Caco-2 (cell line): ENCODE results near the gene PIGM. TPM values are rescaled to one million over a fixed set of nuclear protein-coding genes. Genes with fewer than 3 reads are reported as not detected.

Source experiments
- BruUV-seq: library from RNA; stranded (reverse); fragments of 400-500 nt; replicated peaks from 2 replicates; lab custom pipeline; 2021; lab: Mats Ljungman, UMichigan
- CTCF ChIA-PET: fragments of 300-600 bp; sonication (Branson Sonifier 250); formaldehyde crosslinking; loops from one replicate; lab custom pipeline; 2022; ENCODE audit warnings: antibody characterized with exemption; lab: Charles Lee
- POLR2A ChIA-PET: fragments of 300-600 bp; sonication (Branson Sonifier 250); formaldehyde crosslinking; loops from one replicate; lab custom pipeline; 2022; ENCODE audit warnings: antibody characterized with exemption; lab: Charles Lee
- DNase-seq, 2 experiments: peaks; one replicate each; pipeline versions ENCODE4 v3.0.0 to v3.0.0-alpha.2; 2020 to 2022
- H3K27me3 ChIP-seq: replicated peaks from 2 replicates; pipeline ENCODE4 v1.6.0; 2011; ENCODE audit warnings: low read length; ENCODE audit not compliant: control insufficient read depth, insufficient read depth
- H3K36me3 ChIP-seq: 2 replicates; pipeline ENCODE4 v1.5.1; 2011; ENCODE audit warnings: low read length; ENCODE audit not compliant: control insufficient read depth, insufficient read depth
- H3K4me1 ChIP-seq: fragments of 250-450 bp; sonication (Bioruptor Pico); 2 replicates; pipeline ENCODE4 v1.5.1; 2020; ENCODE audit warnings: mild to moderate bottlenecking
- H3K4me3 ChIP-seq: 2 replicates; pipeline ENCODE4 v1.5.1; 2011; ENCODE audit warnings: low read depth, mild to moderate bottlenecking, control low read depth, low read length
- H3K9me3 ChIP-seq: fragments of 250-450 bp; sonication (Bioruptor Pico); 2 replicates; pipeline ENCODE4 v1.5.1; 2020; ENCODE audit warnings: mild to moderate bottlenecking, moderate library complexity
- H3K27ac Mint-ChIP-seq: one replicate; pipeline ENCODE4 v1.8.0; 2022; ENCODE audit warnings: mixed read lengths; ENCODE audit not compliant: unreplicated experiment
- H3K27me3 Mint-ChIP-seq: one replicate; pipeline ENCODE4 v1.8.0; 2022; ENCODE audit warnings: mixed read lengths; ENCODE audit not compliant: insufficient read depth, unreplicated experiment
- H3K36me3 Mint-ChIP-seq: one replicate; pipeline ENCODE4 v1.8.0; 2022; ENCODE audit warnings: mild to moderate bottlenecking, mixed read lengths; ENCODE audit not compliant: insufficient read depth, unreplicated experiment
- H3K4me1 Mint-ChIP-seq: one replicate; pipeline ENCODE4 v1.8.0; 2022; ENCODE audit warnings: low read depth, mixed read lengths; ENCODE audit not compliant: unreplicated experiment
- H3K4me3 Mint-ChIP-seq: one replicate; pipeline ENCODE4 v1.8.0; 2022; ENCODE audit warnings: mild to moderate bottlenecking, moderate library complexity, mixed read lengths; ENCODE audit not compliant: unreplicated experiment
- H3K9me3 Mint-ChIP-seq: one replicate; pipeline ENCODE4 v1.8.0; 2022; ENCODE audit warnings: mixed read lengths; ENCODE audit not compliant: unreplicated experiment
- intact Hi-C: fragments of 100-400 bp; cut with micrococcal nuclease; formaldehyde crosslinking; loops from one replicate; pipeline ENCODE4 v1.10.0; 2022; ENCODE audit not compliant: unreplicated experiment
- total RNA-seq: library from RNA; stranded (reverse); gene quantifications from 2 replicates; pipeline ENCODE4 v1.2.3, GENCODE V29; 2022
- TF ChIP-seq, protein P1 (sequence below), 2 experiments: fragments of 200-600 bp in 1 of 2; IDR thresholded peaks; 1 replicate in 1 of 2; 2 replicates in 1 of 2; pipeline versions ENCODE4 v1.5.1 to v1.8.0; 2011 to 2022; ENCODE audit warnings: antibody characterized with exemption in 1 of 2, control low read depth in 1 of 2, inconsistent platforms in 1 of 2, low read depth in 1 of 2, low read length in 1 of 2, mild to moderate bottlenecking in 1 of 2, moderate library complexity in 1 of 2; ENCODE audit not compliant: insufficient read depth in 1 of 2, severe bottlenecking in 1 of 2, unreplicated experiment in 1 of 2

Gene PIGM
- total RNA-seq, 1 experiment from 2014 or later = 5.5 TPM

DNA sequence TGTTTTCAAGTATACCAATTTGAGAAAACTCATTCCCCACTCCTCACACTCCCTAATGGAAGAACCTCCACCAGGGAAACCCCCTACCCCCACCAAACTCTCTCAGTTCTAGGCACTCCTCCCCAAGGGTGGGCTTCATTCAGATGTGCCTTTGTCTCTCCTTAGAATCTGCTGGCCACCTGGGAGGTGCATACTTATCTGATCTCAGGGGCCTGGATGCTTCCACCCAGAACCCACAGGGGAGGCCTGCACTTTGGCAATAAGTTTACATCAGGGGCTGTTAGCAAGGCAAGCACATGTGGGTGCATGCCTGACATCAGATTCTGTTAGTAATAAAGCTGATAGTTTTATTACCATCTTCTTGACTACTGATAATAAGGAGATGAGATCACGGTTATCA lies 45.3 kb downstream of the PIGM start:
- peaks cover 10% of the 10 kb centered on the region for H3K4me1 Mint-ChIP-seq
- no peaks in the 10 kb centered on the region for H3K36me3 Mint-ChIP-seq
- ChIA-PET POLR2A (no interaction called here), CTCF (interaction anchor here (1.3 kb wide), 1 partner anchor 14 kb away, joined by 3 read pairs; no protein-coding TSS in a partner anchor)
- no peaks in the 10 kb centered on the region for H3K9me3 ChIP-seq
- no peak overlapping the region for H3K4me3 Mint-ChIP-seq
- no peaks in the 10 kb centered on the region for H3K27me3 ChIP-seq
- H3K27ac Mint-ChIP-seq = no peak overlapping the region
- no peak overlapping the region for H3K4me3 ChIP-seq
- H3K27me3 Mint-ChIP-seq = no peaks in the 10 kb centered on the region
- BruUV-seq = no TSS peak
- H3K9me3 Mint-ChIP-seq = no peaks in the 10 kb centered on the region
- DNase-seq = no peak
- TF ChIP-seq, protein P1, sequence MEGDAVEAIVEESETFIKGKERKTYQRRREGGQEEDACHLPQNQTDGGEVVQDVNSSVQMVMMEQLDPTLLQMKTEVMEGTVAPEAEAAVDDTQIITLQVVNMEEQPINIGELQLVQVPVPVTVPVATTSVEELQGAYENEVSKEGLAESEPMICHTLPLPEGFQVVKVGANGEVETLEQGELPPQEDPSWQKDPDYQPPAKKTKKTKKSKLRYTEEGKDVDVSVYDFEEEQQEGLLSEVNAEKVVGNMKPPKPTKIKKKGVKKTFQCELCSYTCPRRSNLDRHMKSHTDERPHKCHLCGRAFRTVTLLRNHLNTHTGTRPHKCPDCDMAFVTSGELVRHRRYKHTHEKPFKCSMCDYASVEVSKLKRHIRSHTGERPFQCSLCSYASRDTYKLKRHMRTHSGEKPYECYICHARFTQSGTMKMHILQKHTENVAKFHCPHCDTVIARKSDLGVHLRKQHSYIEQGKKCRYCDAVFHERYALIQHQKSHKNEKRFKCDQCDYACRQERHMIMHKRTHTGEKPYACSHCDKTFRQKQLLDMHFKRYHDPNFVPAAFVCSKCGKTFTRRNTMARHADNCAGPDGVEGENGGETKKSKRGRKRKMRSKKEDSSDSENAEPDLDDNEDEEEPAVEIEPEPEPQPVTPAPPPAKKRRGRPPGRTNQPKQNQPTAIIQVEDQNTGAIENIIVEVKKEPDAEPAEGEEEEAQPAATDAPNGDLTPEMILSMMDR (IDR thresholded peaks at IDR 0.05; ENCODE audit: insufficient read depth in 1 of 2, low read depth in 1 of 2, low read length in 1 of 2, severe bottlenecking in 1 of 2, unreplicated experiment in 1 of 2) = no peak
- peaks cover 6% of the 10 kb centered on the region; the same call in 1 of the 2 replicates for H3K4me1 ChIP-seq
- no peaks in the 10 kb centered on the region for H3K36me3 ChIP-seq
- intact Hi-C loops = no loop called here

DNA sequence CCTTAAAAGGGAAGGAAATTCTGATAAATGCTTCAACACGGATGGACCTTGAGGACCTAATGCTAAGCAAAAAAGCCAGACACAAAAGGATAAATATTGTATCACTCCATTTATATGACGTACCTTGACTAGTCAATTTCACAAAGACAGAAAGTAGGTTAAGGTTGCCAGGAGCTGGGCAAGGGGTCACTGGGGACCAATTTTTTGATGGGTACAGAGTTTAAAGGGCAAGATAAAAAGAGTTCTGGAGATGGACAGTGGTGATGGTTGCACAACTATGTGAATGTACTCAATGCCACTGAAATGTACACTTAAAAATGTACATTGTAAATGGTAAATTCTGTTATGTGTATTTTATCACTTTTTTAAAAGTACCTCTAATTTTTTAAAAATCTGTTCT lies 45.7 kb downstream of the PIGM start:
- no peak for DNase-seq
- intact Hi-C loops = no loop called here
- H3K27me3 Mint-ChIP-seq = no peaks in the 10 kb centered on the region
- BruUV-seq = no TSS peak
- Histone ChIP-seq H3K4me1 (peaks cover 3% of the 10 kb centered on the region; the same call in 1 of the 2 replicates), H3K9me3 (no peaks in the 10 kb centered on the region), H3K4me3 (no peak overlapping the region), H3K36me3 (no peaks in the 10 kb centered on the region), H3K27me3 (no peaks in the 10 kb centered on the region)
- peaks cover 10% of the 10 kb centered on the region for H3K4me1 Mint-ChIP-seq
- CTCF ChIA-PET = no interaction called here
- H3K36me3 Mint-ChIP-seq = no peaks in the 10 kb centered on the region
- no peak overlapping the region for H3K27ac Mint-ChIP-seq
- TF ChIP-seq, protein P1 (IDR thresholded peaks at IDR 0.05; ENCODE audit: insufficient read depth in 1 of 2, low read depth in 1 of 2, low read length in 1 of 2, severe bottlenecking in 1 of 2, unreplicated experiment in 1 of 2) = no peak
- POLR2A ChIA-PET = no interaction called here
- no peaks in the 10 kb centered on the region for H3K9me3 Mint-ChIP-seq
- no peak overlapping the region for H3K4me3 Mint-ChIP-seq

DNA sequence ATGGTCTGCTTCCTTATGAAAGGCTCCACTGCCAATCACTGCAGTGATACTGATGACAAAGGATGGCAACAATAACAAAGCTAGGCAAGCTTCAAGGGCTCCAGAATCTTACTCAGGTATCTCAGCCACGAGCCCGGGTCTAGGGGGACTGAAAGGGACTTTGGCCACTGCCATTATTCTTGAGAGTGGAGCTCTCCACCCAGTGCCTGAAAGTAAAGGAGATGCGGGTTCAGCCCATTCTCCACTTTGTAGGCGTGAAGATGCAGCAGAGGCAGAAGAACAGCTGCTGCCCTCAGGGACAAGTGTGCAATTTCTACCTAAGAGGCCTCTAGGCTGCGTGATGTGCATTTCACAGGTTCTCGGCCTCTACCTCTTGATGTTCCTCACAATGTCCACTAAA lies 46.3 kb downstream of the PIGM start:
- TF ChIP-seq, protein P1 (IDR thresholded peaks at IDR 0.05; ENCODE audit: insufficient read depth in 1 of 2, low read depth in 1 of 2, low read length in 1 of 2, severe bottlenecking in 1 of 2, unreplicated experiment in 1 of 2) = no peak
- ChIA-PET CTCF (interaction anchor here (1.0 kb wide), 1 partner anchor 22 kb away, joined by 3 read pairs; no protein-coding TSS in a partner anchor), POLR2A (no interaction called here)
- Mint-ChIP-seq H3K27ac (no peak overlapping the region), H3K4me3 (no peak overlapping the region), H3K4me1 (peaks cover 10% of the 10 kb centered on the region), H3K27me3 (no peaks in the 10 kb centered on the region), H3K36me3 (no peaks in the 10 kb centered on the region), H3K9me3 (no peaks in the 10 kb centered on the region)
- intact Hi-C loops = no loop called here
- H3K4me1 ChIP-seq = no peaks in the 10 kb centered on the region
- BruUV-seq = no TSS peak
- no peak overlapping the region for H3K4me3 ChIP-seq
- no peak for DNase-seq
- no peaks in the 10 kb centered on the region for H3K9me3 ChIP-seq
- no peaks in the 10 kb centered on the region for H3K36me3 ChIP-seq
- H3K27me3 ChIP-seq = no peaks in the 10 kb centered on the region
